Astrocyte of the cerebellum (primary cell): ENCODE results near the gene CUX1.

Experiments
- DNase-seq: peaks from one replicate; pipeline ENCODE4 v3.0.0-alpha.2; 2011; ENCODE audit warnings: low read depth
- H3K4me3 ChIP-seq: 2 replicates; pipeline ENCODE4 v1.5.1; 2011; ENCODE audit warnings: mild to moderate bottlenecking, low read depth, low read length, moderate library complexity
- in situ Hi-C: cut with HindIII; loops from 2 replicates; pipeline ENCODE4 v1.10.0; 2017; ENCODE audit warnings: low sequenced_read_pairs
- TF ChIP-seq, protein P1 (sequence below): IDR thresholded peaks from 2 replicates; pipeline ENCODE4 v1.5.1; 2012; ENCODE audit warnings: low read length, low read depth, moderate library complexity, mild to moderate bottlenecking; ENCODE audit errors: missing control alignments

The CUX1 gene

GRCh38 chr7:102095321-102096011, 278.0 kb downstream of the CUX1 start:
- TF ChIP-seq, protein P1, sequence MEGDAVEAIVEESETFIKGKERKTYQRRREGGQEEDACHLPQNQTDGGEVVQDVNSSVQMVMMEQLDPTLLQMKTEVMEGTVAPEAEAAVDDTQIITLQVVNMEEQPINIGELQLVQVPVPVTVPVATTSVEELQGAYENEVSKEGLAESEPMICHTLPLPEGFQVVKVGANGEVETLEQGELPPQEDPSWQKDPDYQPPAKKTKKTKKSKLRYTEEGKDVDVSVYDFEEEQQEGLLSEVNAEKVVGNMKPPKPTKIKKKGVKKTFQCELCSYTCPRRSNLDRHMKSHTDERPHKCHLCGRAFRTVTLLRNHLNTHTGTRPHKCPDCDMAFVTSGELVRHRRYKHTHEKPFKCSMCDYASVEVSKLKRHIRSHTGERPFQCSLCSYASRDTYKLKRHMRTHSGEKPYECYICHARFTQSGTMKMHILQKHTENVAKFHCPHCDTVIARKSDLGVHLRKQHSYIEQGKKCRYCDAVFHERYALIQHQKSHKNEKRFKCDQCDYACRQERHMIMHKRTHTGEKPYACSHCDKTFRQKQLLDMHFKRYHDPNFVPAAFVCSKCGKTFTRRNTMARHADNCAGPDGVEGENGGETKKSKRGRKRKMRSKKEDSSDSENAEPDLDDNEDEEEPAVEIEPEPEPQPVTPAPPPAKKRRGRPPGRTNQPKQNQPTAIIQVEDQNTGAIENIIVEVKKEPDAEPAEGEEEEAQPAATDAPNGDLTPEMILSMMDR = no peak
- in situ Hi-C loops = no loop called here
- H3K4me3 ChIP-seq = no peak overlapping the region
- DNase-seq = no peak

- in situ Hi-C loops = no loop called here
- no peak overlapping the region for H3K4me3 ChIP-seq
- DNase-seq = no peak
- TF ChIP-seq, protein P1 = no peak
Observed at GRCh38 chr7:102096012-102096332, 278.5 kb downstream of the CUX1 start.

GRCh38 chr7:102096706-102097427, 279.4 kb downstream of the CUX1 start:
- no peak for DNase-seq
- in situ Hi-C loops = no loop called here
- no peak overlapping the region for H3K4me3 ChIP-seq
- TF ChIP-seq, protein P1 = no peak

DNA sequence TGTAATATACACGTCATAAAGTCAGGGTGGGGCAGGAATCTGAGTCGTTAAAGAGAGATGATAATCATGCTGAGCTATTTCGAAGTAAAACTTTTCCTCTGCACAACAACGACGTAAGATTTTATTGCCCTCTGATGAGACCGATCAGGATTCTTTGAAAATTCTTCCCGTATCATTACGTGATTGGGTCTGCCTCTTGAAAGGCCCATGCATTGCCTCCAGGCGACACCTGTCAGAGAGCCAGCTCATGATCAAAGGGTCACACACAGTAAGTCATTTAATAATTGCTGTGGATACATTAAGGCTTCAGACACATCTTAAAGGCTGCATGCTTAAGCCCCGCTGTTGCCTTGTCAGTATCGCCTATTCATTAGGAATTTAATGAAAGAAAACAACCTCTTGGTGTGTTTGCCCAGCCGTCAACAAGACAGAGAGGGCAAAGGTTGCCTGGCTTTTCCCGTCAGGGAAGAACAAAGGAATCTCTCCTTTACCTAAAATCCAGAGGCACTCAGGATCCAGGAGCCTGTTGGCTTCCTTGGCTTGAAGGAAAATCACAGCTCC, 280.3 kb downstream of the CUX1 start:
- TF ChIP-seq, protein P1 = no peak
- in situ Hi-C loops = no loop called here
- no peak for DNase-seq
- no peak overlapping the region for H3K4me3 ChIP-seq

DNA sequence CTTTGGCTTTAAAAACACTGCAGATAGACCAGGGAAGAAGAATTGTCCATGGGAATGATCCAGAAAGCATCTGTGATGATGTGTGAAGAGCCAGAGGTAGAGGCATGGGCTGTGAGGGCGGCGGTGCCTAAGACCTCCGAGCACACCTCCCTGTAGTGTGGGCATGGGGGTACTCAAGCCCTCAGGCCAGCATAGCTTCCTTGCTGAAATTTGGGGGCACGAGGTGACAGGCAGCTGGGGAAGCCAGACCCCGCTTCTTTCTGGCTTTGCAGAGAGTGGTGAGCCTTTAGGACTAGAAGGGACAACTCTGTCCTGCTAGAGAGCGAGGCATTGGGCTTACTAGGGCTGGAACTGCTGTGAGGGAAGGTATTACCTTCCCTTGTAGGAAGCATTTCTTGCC, 281.6 kb downstream of the CUX1 start:
- in situ Hi-C loops = no loop called here
- TF ChIP-seq, protein P1 = no peak
- no peak for DNase-seq
- no peak overlapping the region for H3K4me3 ChIP-seq

DNA sequence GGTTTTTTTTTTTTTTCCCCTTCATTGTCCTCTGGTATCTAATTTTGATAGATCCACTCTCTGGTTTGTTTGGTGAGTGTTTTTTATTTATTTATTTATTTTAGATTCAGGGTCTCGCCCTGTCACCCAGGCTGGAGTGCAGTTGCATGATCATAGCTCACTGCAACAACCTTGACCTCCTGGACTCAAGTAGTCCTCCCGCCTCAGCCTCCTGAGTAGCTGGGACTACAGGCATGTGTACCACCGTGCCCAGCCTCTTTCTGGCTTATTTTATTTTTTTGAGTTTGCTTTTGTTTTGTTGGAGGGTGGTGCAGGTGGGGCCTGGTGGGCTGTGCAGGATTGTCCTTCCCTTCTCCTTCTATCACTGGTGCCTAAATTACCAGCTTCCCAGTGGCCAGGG, 282.0 kb downstream of the CUX1 start:
- TF ChIP-seq, protein P1 = no peak
- no peak overlapping the region for H3K4me3 ChIP-seq
- no peak for DNase-seq
- in situ Hi-C loops = no loop called here
